ENCODE results near the gene AHCY.

DNA sequence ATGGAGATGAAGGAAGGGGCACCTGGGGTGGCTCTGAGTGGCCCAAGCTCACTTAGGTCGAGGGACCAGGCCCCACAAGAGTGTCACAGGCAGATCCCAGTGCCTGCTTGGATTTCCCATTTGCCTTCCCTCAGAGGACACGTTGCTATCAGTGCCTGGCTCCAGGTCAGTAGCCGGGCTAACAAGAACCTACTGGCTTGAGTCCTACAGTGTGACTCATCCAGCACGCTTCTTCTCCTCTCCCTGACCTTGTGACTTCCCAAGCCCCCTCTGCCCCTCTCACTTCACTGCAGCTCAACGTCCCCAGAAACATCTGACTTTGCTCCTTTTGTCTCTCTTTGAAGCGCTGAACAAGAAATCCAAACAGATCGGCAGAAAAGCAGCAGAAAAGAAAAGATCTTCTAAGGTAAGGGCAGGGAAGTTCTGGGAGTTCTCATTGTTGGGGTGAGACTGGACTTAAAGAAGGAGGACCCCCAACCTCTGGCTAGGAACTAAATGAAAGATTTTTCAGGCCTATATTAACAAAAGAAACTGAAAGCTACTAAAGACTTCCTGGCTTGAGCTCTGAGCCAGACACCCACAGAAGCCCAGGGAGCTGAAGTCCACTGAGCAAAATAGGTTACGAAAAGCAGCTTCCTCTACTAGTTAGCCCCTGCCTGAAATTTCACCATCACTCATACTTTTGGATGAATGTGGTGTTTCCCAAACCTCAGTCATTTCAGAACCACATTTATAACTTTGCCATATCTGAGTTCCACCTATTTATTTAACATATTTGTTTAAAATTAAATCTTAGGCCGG is 40.5 kb downstream of the AHCY start:
- TF ChIP-seq, protein P1, sequence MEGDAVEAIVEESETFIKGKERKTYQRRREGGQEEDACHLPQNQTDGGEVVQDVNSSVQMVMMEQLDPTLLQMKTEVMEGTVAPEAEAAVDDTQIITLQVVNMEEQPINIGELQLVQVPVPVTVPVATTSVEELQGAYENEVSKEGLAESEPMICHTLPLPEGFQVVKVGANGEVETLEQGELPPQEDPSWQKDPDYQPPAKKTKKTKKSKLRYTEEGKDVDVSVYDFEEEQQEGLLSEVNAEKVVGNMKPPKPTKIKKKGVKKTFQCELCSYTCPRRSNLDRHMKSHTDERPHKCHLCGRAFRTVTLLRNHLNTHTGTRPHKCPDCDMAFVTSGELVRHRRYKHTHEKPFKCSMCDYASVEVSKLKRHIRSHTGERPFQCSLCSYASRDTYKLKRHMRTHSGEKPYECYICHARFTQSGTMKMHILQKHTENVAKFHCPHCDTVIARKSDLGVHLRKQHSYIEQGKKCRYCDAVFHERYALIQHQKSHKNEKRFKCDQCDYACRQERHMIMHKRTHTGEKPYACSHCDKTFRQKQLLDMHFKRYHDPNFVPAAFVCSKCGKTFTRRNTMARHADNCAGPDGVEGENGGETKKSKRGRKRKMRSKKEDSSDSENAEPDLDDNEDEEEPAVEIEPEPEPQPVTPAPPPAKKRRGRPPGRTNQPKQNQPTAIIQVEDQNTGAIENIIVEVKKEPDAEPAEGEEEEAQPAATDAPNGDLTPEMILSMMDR (conservative IDR thresholded peaks at IDR 0.05; ENCODE audit: low read depth, low read length) = no peak
- TF ChIP-seq EZH2 (IDR thresholded peaks at IDR 0.05; ENCODE audit: low read length, unreplicated experiment) (no peak), EZH2phosphoT487 (IDR thresholded peaks at IDR 0.05; ENCODE audit: borderline replicate concordance, low read length) (no peak)

Data from PC-3 (cell line).